NCI-H2227 (cell line): Measurements from ENCODE around the gene YAP1.
"Not testable (repeated sequence)": the region's sequence is repeated elsewhere in the genome, so short reads cannot be mapped to it uniquely, and the experiment has no call there.

Experiments used
- DNase-seq: peaks from one replicate; lab custom pipeline; 2025; ENCODE audit not compliant: unreplicated experiment; lab: John Stamatoyannopoulos, UW

Gene YAP1

DNA sequence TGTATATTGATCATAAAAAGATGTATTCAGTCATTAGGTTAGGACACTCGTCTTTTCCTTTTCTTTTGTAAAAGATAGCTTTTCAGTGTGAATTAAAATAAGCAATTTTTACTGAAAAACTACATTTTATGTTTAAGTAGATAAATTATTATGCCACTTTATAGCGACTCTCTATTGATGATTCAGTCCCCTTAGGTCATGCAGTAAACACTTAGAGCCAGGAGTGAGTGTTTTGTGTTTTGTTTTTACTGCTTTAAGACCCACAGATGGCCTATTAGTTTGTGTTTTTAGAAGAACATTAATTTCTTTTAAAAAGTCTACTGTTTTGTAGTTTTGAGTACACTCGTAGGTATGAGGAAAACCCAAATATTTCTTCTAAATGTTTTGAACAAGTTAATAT, 86.6 kb downstream of the YAP1 start:
- DNase-seq = no peak

DNA sequence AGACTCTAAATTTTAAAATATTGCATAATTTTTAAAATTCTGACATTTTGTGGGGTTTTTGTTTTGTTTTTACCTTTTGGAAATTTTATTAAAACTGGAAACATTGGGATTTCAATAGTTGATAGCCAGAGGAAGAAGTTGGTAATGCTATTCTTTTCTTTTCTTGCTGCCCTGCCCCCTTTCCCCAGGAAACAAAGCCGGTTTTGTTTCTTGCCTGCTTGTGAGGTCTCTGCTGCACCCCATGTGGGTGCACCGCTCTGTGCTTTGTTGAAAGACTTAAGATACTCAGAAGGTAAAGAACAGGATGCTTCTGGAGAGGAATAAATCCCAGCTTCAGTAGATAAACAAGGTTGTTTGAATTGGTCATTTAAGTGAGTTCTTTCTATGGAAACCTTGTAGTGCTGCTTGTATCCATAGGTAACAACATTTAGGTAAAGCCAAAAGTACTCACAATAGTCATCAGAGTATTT, 87.5 kb downstream of the YAP1 start:
- DNase-seq = no peak

DNA sequence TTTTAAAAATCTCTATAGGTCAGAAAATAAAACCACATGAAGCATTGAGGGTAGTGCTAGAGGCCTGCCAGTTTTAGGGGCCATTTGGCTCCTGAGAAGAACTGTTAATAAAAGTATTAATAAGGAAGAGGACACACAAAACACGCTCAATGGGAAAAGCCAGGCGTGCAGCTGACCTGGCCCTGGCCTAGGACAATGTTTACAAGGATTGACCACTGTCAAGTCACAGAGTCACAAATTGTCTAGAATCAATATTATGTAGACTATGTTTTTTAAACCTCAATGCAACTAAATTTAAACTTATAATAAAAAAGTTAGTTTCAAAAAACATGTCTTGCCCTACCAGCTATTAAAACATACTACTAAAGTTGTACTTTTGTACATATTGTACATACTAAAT, 89.4 kb downstream of the YAP1 start:
- DNase-seq = no peak

DNA sequence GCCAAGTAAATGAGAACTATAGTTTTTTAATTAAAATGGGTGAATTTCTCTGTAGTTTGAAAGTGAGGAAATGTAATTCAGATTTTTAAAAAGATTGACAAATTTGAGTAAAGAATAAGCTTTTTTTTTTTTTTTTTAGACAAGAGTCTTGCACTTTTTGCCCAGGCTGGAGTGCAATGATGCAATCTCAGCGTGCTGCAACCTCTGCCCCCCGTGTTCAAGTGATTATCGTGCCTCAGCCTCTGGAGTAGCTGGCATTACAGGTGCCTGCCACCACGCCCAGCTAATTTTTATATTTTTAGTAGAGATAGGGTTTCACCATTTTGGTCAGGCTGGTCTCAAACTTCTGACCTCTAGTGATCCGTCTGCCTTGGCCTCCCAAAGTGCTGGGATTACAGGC, 90.1 kb downstream of the YAP1 start:
- DNase-seq = not testable (repeated sequence)

DNA sequence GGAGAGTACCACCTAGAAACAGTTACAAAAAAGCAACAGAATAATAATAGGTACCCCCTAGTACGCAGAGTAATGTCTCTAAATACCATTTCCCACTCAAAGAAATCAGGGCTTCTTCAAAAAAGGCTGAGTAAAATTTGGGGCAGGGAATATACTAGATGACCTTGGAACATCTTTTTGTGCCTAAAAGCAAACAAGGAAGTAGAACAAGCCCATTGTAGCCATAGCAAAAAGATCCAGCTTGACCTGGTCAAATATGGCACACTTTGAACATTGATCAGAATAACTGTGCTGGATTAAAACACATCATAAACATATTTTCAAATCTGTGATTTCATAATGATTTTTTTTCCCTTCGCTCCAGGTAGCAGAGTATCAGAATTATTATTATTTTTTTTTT, 91.5 kb downstream of the YAP1 start:
- no peak for DNase-seq

DNA sequence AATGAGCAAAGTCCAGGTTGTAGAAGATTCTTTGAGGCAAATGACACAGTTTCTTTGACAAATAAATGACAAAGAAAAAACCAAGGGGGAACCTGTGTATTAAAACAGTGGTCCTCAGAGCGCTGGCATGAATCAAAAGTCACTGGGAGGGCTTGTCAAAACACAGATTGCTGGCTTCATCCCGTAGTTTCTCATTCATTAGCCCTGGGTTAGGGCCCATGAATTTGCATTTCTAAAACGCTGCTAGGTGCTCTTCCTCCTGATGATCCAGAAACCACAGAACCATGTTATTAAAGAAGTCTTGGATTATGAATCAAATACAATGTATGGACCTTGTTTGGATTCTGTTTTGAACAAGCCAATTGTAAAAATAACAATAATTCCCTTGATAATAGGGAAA, 92.7 kb downstream of the YAP1 start:
- DNase-seq = no peak

DNA sequence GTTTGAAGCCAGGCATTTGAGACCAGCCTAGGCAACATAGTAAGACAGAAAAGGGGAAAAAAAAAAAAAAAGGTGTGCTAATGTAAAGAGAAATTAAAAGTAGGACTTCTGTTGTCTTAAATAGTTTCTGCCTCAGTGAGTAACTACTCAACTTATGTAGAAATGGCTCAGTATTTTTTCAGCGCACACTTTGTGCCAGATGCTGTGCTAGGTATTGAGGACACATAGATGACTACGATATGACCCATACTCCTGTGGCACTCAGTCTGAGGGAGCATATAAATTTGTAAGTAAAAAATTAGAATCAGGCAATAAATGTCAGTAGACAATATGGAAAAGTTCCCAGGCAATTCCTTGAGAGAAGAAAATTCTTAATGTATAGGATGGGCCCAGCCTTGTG, 93.9 kb downstream of the YAP1 start:
- DNase-seq = no peak

DNA sequence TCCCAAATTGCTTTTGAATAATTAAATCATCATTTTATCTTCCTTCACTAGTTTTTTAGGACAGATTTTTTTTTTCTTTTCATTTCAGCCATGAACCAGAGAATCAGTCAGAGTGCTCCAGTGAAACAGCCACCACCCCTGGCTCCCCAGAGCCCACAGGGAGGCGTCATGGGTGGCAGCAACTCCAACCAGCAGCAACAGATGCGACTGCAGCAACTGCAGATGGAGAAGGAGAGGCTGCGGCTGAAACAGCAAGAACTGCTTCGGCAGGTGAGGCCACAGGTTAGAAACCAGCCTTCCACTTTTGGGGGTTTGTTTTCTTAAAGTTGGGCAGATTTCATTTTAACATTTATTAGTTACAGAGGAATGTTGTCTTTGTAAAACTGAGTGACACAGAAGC, 95.6 kb downstream of the YAP1 start:
- DNase-seq = no peak

DNA sequence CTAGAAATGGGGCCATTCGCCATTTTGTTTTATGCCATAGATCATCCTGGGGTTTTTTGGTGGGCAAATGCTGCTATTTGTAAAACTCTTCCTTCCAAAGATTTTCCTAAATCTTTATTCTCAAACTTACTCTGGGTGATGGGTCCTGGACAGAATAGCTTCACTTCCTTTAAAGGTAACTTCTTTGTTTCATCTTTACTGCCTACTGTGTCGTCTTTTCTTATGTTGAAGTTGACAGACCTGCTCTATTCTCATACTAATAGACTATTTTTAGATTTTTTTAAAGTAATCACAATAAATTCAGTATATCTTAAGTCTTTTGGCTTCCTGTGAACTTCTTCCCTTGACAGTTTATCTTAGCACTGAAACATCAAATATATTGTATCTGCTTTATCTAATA, 98.6 kb downstream of the YAP1 start:
- no peak for DNase-seq

DNA sequence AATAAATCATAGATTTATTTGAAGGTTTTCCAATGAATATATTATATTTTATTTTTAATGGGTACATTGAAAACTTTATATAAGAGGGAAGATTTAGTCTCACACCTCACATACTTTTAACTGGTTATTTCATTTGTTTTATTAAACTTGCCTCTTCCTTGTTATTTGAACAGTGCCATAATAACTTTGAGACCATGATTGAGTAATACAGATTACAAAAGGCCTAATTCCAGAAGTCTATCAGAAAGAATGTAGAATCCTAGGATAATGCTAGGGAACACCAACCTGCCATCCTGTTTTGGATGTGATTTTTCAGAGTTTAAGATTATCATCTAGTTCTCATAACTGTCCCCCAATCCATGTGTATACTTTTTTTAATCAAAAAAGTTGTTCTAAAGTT, 104.4 kb downstream of the YAP1 start:
- DNase-seq = no peak

DNA sequence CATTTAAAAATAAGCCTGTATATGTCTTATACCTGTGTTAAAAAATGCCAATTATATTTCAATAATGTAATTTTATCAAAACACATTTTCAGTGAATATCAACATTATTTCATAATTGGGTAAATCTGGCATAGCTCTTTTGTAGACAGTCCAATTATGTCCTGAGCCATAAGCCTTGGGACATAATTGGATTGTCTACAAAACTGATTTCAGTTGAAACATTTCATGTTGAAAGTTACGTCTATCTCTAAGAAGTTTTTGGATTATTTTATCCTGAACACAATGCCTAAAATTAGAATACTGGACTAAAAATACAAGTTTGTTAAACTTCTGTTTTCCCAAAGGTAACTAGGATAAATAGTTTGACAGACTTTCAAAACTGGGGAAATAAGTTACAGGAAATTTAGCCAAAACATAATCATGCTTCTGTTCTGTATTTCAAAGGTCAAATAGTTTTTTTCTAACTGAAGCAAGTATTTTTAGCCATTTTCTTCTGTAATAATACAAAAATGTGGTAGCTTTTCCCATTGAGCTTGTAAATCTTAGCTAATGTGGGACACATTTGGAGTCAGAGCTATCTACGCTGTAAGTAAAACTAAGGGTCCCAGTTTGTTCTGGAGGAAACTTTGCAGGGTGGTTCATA, 106.3 kb downstream of the YAP1 start:
- no peak for DNase-seq

DNA sequence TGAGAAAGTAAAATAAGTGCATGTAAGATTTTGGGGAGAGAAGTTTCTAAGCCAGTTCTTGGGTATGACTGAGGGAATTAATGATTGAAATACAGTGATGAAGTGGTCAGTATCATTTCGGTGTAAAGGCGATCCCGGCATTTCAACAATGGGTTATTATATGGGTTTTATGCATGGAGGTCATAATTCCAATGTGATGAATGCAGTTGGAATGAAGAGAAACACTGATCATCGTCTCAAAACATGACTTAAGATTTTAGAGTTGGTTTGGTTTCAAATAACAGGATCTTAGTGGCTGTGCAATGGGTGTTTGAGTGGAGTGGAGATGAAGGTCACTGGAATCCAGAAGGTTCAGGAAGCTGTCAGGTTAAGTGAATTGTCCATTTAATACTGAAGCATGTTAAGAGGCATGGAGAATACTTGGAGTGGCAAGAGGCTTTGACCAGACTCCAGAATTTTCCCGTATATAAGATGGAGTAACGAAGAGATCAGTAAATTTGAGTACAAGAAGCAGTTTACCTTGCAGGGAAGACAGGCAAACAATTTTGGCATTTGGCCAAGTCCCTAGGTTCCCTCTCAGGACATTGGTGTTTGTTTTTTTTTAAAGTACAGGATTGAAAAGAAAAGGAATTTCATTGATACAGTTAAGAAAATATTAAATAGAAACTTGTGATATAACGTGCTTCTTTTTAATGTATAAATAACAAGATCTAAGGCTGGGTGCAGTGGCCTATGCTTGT, 110.7 kb downstream of the YAP1 start:
- no peak for DNase-seq

DNA sequence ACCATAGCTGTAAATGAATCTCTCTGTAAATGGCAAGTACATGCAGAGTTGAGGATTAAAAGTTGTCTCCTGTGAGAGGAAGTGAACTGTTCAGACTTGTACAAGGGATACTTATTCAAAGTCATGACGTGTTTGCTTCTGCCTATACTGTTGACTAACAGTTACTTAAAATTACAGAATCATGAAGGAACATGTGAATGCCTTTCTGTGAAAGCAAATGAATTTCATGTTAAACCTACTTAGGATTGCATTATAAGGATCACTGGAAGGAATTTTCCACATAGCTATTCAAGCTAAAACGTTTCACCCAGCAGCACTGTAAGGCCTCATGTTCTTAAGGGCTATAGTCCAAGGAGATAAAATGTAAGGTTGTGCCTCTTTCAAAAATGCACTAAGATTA, 113.6 kb downstream of the YAP1 start:
- DNase-seq = no peak

DNA sequence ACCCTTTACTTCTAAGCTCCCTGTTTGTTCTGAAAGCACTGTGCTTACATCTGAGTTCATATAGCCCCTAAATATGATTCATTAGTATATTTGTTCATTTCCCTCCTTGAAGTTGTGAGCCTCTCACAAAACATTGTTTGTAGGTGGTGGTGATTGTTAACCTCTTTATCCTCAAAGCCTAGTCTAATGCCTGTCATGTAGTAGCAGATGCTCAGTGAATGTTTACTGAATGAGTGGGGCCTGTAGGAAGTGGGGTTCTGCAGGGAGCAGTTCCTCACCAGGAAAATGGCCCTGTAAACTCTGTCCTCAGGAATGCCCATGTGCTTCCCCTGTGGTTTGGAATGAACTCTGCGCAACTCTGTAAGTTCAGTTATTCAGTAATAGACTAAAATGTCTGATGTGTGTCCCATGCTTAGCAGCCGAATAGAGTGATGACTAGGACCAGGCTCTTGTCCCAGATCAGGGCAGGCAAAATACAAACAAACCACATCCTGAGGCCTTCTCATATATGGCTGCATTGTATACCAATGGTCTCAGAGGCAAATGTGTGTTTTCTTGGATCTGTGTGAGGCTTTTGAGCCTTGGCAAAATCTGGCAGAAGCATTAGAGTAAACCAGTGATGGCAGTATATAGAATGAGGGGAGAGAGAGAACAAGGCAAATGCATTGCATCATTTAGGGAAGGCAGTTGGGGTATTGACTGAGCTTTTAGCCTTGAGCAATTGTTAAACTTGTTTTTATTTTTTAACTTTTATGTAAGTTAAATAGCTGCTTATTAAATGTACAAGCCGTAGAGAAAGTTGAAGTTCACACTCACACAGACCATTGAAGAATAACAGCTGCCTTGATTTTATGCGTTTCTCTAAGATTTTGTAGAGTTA, 115.7 kb downstream of the YAP1 start:
- DNase-seq = no peak

DNA sequence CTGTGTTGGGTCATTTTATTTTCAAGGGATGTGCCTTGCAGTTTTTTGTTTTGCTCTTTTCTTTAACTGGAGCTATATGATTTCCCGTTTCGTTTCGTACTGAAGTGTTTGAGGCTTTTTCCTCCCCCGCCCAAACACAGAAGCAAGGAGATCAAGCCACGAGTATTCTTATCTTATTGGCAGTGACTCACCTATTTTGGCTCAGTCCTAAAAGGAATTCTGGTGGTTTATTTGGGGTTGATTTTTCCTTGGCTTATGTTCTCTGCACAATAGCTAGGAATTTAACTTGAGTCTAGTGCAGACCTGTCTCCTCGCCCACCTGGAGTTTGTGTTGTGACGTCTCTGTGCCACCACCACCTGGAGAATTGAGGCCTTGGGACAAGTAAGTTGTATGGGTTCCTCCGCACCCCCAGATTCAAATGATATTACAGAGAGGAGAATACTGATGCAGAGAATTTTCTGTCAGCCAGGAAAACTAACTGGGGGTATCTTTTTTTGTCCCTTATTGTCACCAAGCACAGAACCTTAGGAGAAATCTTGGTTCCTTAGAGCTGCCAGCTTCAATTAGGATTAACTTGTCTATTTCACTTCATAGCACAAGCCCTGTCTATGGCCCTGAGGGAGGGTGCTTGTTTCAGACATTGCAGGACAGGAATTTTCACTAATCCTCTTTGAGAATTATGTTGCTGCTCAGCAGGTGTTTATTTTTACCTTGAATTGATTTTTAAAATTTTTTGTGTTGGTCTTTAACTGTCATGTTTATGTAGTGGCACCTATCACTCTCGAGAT, 116.6 kb downstream of the YAP1 start:
- DNase-seq = no peak

DNA sequence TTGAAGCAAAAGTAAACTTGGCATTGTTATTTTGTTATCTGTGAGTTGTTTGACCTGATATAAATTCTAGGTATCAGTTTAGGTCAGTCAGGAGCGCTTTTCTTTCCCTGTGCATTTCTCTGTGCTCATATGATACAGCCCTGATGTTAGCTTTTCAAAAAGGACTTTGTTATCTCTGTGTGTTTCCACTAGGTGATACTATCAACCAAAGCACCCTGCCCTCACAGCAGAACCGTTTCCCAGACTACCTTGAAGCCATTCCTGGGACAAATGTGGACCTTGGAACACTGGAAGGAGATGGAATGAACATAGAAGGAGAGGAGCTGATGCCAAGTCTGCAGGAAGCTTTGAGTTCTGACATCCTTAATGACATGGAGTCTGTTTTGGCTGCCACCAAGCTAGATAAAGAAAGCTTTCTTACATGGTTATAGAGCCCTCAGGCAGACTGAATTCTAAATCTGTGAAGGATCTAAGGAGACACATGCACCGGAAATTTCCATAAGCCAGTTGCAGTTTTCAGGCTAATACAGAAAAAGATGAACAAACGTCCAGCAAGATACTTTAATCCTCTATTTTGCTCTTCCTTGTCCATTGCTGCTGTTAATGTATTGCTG, 119.4 kb downstream of the YAP1 start:
- DNase-seq = no peak

DNA sequence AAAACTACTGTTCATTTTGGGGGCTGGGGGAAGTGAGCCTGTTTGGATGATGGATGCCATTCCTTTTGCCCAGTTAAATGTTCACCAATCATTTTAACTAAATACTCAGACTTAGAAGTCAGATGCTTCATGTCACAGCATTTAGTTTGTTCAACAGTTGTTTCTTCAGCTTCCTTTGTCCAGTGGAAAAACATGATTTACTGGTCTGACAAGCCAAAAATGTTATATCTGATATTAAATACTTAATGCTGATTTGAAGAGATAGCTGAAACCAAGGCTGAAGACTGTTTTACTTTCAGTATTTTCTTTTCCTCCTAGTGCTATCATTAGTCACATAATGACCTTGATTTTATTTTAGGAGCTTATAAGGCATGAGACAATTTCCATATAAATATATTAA, 119.9 kb downstream of the YAP1 start:
- no peak for DNase-seq

DNA sequence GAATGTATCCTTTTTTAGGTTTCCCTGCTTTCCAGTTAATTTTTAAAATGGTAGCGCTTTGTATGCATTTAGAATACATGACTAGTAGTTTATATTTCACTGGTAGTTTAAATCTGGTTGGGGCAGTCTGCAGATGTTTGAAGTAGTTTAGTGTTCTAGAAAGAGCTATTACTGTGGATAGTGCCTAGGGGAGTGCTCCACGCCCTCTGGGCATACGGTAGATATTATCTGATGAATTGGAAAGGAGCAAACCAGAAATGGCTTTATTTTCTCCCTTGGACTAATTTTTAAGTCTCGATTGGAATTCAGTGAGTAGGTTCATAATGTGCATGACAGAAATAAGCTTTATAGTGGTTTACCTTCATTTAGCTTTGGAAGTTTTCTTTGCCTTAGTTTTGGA, 120.7 kb downstream of the YAP1 start:
- DNase-seq = no peak

DNA sequence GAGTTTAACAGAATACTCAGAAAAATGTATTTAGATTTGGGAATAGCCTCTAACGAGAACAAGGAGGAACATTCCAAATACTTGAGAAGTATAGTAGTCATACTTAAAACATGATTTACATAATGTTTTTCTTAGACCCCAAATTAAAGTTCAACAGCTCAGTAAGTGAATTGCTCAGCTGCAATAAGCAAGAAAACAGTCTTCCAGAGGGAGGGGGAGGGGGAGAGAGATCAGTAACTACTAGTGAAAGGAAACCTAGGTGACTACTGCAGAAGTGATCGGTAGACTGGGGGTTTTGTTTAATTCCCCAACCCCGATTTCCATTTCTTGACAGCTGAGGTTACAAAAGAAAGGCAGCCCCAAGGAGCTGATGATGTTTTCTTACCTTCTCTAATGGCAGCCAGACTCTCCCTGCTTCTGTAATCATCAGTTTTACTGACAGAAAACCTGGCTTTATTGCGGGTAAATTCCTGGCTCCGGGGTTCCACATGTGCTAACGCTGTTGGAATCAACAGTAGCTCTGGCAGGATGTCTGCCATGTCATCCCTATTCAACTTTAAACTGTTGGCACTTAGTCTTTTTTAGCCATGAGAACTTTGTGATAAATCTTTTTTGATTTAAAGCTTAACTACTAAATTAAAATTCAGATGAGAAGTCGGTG, 124.7 kb downstream of the YAP1 start:
- no peak for DNase-seq

DNA sequence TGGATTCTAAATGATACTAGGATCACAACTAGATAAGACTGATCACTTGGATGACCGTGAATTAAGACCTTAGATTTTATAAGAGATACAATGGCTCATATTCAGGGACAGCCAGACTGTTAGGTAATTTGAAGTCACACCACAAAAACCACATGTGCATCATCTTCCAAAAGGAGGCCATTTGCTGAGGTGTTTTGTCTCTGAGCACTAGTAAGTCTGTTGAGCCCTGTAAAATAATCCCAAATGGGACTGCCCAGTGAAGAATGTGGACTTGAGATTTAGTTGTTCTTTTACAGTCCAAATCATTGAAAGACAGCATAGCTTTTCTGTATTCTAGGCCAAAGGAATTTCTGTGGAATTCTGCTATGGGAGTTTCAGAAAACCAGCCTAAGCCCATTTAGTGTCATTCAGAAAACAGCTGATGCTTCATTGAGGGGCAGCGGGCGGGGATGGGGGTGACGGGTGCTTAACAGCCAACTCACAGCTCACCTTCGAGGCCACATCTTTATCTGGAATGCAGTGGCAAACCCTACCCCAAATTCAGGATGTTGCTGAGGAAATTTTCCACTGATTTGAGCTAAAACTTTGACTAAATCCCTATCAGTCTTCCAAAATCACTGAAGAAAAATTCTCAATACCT, 127.0 kb downstream of the YAP1 start:
- DNase-seq = no peak
